Ovary (tissue), 9 donors: ENCODE measurements around the gene ARHGAP4. TPM values are rescaled to one million over a fixed set of nuclear protein-coding genes. Genes with fewer than 3 reads are reported as not detected.

Experiments
- DNase-seq, 5 donors: peaks; one replicate each; pipeline ENCODE4 v3.0.0-alpha.2; 2019 to 2020
- H3K27ac ChIP-seq, 2 donors: fragments of 200-600 bp; one replicate each; pipeline versions ENCODE4 v1.5.1 to v1.8.0; 2019 to 2022
- H3K27me3 ChIP-seq: fragments of 200-600 bp; one replicate; pipeline ENCODE4 v1.8.0; 2022
- H3K36me3 ChIP-seq: fragments of 200-600 bp; sonication (generic); one replicate; pipeline ENCODE4 v1.5.1; 2019
- H3K4me1 ChIP-seq: one replicate; pipeline ENCODE4 v1.8.1; 2013; ENCODE audit warnings: mild to moderate bottlenecking, moderate library complexity; ENCODE audit not compliant: insufficient read depth
- H3K4me3 ChIP-seq: fragments of 200-600 bp; sonication (generic); one replicate; pipeline ENCODE4 v1.5.1; 2017
- H3K9me3 ChIP-seq, 2 donors: fragments of 200-600 bp in 1 of 2; sonication (generic) in 1 of 2; one replicate each; pipeline versions ENCODE4 v1.5.1 to v1.8.1; 2013 to 2019; ENCODE audit warnings: mild to moderate bottlenecking in 1 of 2, moderate library complexity in 1 of 2
- CTCF ChIP-seq, 3 donors: fragments of 450-650 bp in 2 of 3; fragments of 200-600 bp in 1 of 3; IDR thresholded peaks; one replicate each; pipeline versions ENCODE4 v1.5.1 to v1.8.0; 2016 to 2022; ENCODE audit warnings: antibody characterized with exemption in 3 of 3, mild to moderate bottlenecking in 1 of 3
- EP300 ChIP-seq: sonication (generic); formaldehyde crosslinking; IDR thresholded peaks from one replicate; pipeline ENCODE4 v1.6.1; 2017; ENCODE audit warnings: antibody characterized with exemption
- POLR2A ChIP-seq: fragments of 450-650 bp; IDR thresholded peaks from one replicate; pipeline ENCODE4 v1.6.1; 2017; ENCODE audit warnings: antibody characterized with exemption, mild to moderate bottlenecking, moderate library complexity
- WGBS, 3 donors: extraction: QIAGEN DNeasy Blood & Tissue Kit in 1 of 3; methylation state at CpG; one replicate each; pipeline versions ENCODE4 v1.1.5 to v1.1.7; 2013 to 2017; 5-methylcytosine and 5-hydroxymethylcytosine counted together
- intact Hi-C, 4 donors: fragments of 100-400 bp; cut with DNase I; formaldehyde crosslinking; loops; one replicate each; pipeline versions ENCODE4 v1.11.0 to v1.15.1; 2022 to 2023
- polyA plus RNA-seq, 2 donors: library from polyadenylated mRNA; stranded (reverse); fragments of 200-250 nt in 1 of 2; fragments of 350-450 nt in 1 of 2; fragmentation: Illumina TruSeq in 1 of 2; extraction: RNeasy Lipid Tissue Mini Kit (QIAGEN cat#74804) in 1 of 2; gene quantifications; one replicate each; pipeline ENCODE4 v1.2.3, GENCODE V29; 2013 to 2014
- total RNA-seq, 7 donors: library from RNA; depleted of rRNA in 2 of 7; stranded (reverse); fragments of >200 nt in 2 of 7; fragmentation: NEBNext Ultra II Directional in 3 of 7; extraction: Animal tissue kit (Norgen Biotek cat#: 25700) in 3 of 7; gene quantifications; one replicate each; pipeline versions ENCODE4 v1.1.0 to v1.2.4, GENCODE V29; 2016 to 2023
- donor health status: DM: no; HTN: no; CAD: no; lungs with moderate emphysema.
- donor health status: DM: no; HTN: no; CAD: no.
- donor health status: Bipolar disorder and iron deficiency.
- donor health status: DM: yes; HTN: yes; CAD: no.
- donor health status: DM: no; HTN: no; CAD: no.
- donor health status: DM: yes; HTN: yes; CAD: no.

Gene ARHGAP4
- total and polyA plus RNA-seq, 9 donors, result 1.2 to 22.3 (median 11.4) TPM

GRCh38 chrX:153870791-153871360 lies 55.2 kb downstream of the ARHGAP4 start:
- H3K4me1 ChIP-seq, result no peaks in the 10 kb centered on the region
- H3K27me3 ChIP-seq, result no peaks in the 10 kb centered on the region
- no peak overlapping the region for H3K27ac ChIP-seq
- no peaks in the 10 kb centered on the region for H3K9me3 ChIP-seq
- no peaks in the 10 kb centered on the region for H3K36me3 ChIP-seq
- TF ChIP-seq EP300 (no peak), CTCF (IDR thresholded peaks at IDR 0.05) (no peak), POLR2A (no peak)
- WGBS, 3 donors, result 51 to 68% (median 56%) methylated on average over 21 of the region's 21 CpGs
- intact Hi-C loops, result no loop called here
- no peak overlapping the region for H3K4me3 ChIP-seq
- DNase-seq, result no peak

GRCh38 chrX:153870288-153870690 lies 55.8 kb downstream of the ARHGAP4 start:
- Histone ChIP-seq H3K4me1 (no peaks in the 10 kb centered on the region), H3K9me3 (no peaks in the 10 kb centered on the region), H3K4me3 (no peak overlapping the region), H3K27ac (no peak overlapping the region), H3K27me3 (no peaks in the 10 kb centered on the region), H3K36me3 (no peaks in the 10 kb centered on the region)
- TF ChIP-seq CTCF (IDR thresholded peaks at IDR 0.05), result no peak
- no peak for TF ChIP-seq EP300
- TF ChIP-seq POLR2A, result no peak
- intact Hi-C loops, result no loop called here
- no peak for DNase-seq
- 72 to 80% (median 75%) methylated on average over 9 to 11 of the region's 11 CpGs for WGBS, 3 donors

- 83 to 88% (median 86%) methylated on average over 30 to 31 of the region's 31 CpGs for WGBS, 3 donors
Measured at GRCh38 chrX:153869473-153870287, 56.4 kb downstream of the ARHGAP4 start.

More at GRCh38 chrX:153869473-153870287, 56.4 kb downstream of the ARHGAP4 start:
- H3K27me3 ChIP-seq, result no peaks in the 10 kb centered on the region
- DNase-seq, result no peak
- no peaks in the 10 kb centered on the region for H3K36me3 ChIP-seq
- TF ChIP-seq POLR2A (no peak), CTCF (IDR thresholded peaks at IDR 0.05) (no peak), EP300 (no peak)
- no peaks in the 10 kb centered on the region for H3K9me3 ChIP-seq
- H3K27ac ChIP-seq, result no peak overlapping the region
- H3K4me1 ChIP-seq, result no peaks in the 10 kb centered on the region
- no peak overlapping the region for H3K4me3 ChIP-seq
- intact Hi-C loops, result no loop called here
